Measurements from ENCODE around the gene SLC5A11.

Gene SLC5A11

GRCh38 chr16:24954137-24954536 lies 108.4 kb downstream of the SLC5A11 start:
- in situ Hi-C loops (cut with MboI; ENCODE audit: low pct_unique_long_range_greater_than_20kb, low sequenced_read_pairs, unreplicated experiment): no loop called here
- DNase-seq (ENCODE audit: low spot score): no peak
- no peak for TF ChIP-seq CTCF (IDR thresholded peaks at IDR 0.05; ENCODE audit: extremely low read depth, insufficient read depth, missing control alignments)

GRCh38 chr16:24955975-24956731 lies 110.4 kb downstream of the SLC5A11 start:
- in situ Hi-C loops (cut with MboI; ENCODE audit: low pct_unique_long_range_greater_than_20kb, low sequenced_read_pairs, unreplicated experiment): no loop called here
- DNase-seq (ENCODE audit: low spot score): no peak
- peak; percentile 21 for TF ChIP-seq CTCF (IDR thresholded peaks at IDR 0.05; ENCODE audit: extremely low read depth, insufficient read depth, missing control alignments)

DNA sequence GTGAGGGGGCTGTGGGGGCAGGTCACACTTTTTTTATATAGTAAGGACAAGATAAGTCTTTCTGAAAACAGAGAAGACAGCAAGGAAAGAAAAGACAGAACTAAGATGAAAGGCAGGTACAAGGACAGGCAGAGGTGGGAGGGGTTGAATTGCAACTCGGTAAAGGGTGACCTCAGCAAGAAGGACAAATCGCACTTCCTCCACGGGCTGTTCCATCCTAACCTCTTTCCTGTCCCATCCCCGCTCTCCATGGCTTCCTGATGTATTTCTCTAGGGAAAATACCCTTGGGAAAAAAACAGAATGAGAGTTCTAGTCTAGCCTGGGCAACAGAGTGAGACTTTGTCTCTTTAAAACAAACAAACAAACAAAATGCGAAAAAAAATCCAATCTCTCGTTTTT lies 112.1 kb downstream of the SLC5A11 start:
- no peak for DNase-seq (ENCODE audit: low spot score)
- in situ Hi-C loops (cut with MboI; ENCODE audit: low pct_unique_long_range_greater_than_20kb, low sequenced_read_pairs, unreplicated experiment): no loop called here

More for the DNA sequence above, 112.1 kb downstream of the SLC5A11 start:
- TF ChIP-seq CTCF (IDR thresholded peaks at IDR 0.05; ENCODE audit: extremely low read depth, insufficient read depth, missing control alignments): no peak

All from GM13977 (cell line).